ENCODE data around the gene NACC1. TPM values are rescaled to one million over a fixed set of nuclear protein-coding genes. Genes with fewer than 3 reads are reported as not detected.
A peak's percentile ranks its signal among the peaks of the same experiment; 100 is the strongest.

The NACC1 gene
- total and polyA plus RNA-seq, 2 experiments from 2014 or later, result 12.4 to 260 TPM

GRCh38 chr19:13089857-13090507 is 28.1 kb upstream of the NACC1 start (continued):
- TF ChIP-seq CTCF (conservative IDR thresholded peaks at IDR 0.05; ENCODE audit: low read depth in 2 of 2) (no peak), EZH2 (IDR thresholded peaks at IDR 0.05; ENCODE audit: low read depth, unreplicated experiment) (no peak), POLR2AphosphoS5 (IDR thresholded peaks at IDR 0.05; ENCODE audit: low read depth) (no peak), STAT1 (IDR thresholded peaks at IDR 0.05; ENCODE audit: unreplicated experiment) (no peak), CREB1 (CRISPR knock-in tag; IDR thresholded peaks at IDR 0.05; ENCODE audit: low read depth) (no peak), REST (IDR thresholded peaks at IDR 0.05; ENCODE audit: unreplicated experiment) (no peak)

GRCh38 chr19:13090511-13091231 is 27.4 kb upstream of the NACC1 start:
- H3K9me2 ChIP-seq (ENCODE audit: insufficient read depth), result no peaks in the 10 kb centered on the region
- no peak for DNase-seq (ENCODE audit: low spot score)
- no peak for TF ChIP-seq CREB1 (CRISPR knock-in tag; IDR thresholded peaks at IDR 0.05; ENCODE audit: low read depth)
- TF ChIP-seq ETS1 (IDR thresholded peaks at IDR 0.05), result no peak
- TF ChIP-seq POLR2AphosphoS5 (IDR thresholded peaks at IDR 0.05; ENCODE audit: low read depth), result no peak
- no peak for TF ChIP-seq REST (IDR thresholded peaks at IDR 0.05; ENCODE audit: unreplicated experiment)
- no peak for TF ChIP-seq STAT1 (IDR thresholded peaks at IDR 0.05; ENCODE audit: unreplicated experiment)
- no peak for TF ChIP-seq NANOG (IDR thresholded peaks at IDR 0.05; ENCODE audit: borderline replicate concordance)
- peaks cover 34% of the 10 kb centered on the region for H3K4me1 Mint-ChIP-seq
- no peaks in the 10 kb centered on the region for H3K36me3 Mint-ChIP-seq (ENCODE audit: low read depth)
- H3K4me2 ChIP-seq, result peak overlapping the region; percentile 79
- H3K27ac ChIP-seq (ENCODE audit: low read depth), result no peak overlapping the region
- no peaks in the 10 kb centered on the region for H4K20me1 ChIP-seq (replicated peaks; ENCODE audit: insufficient read depth)
- H3F3A ChIP-seq (replicated peaks; ENCODE audit: low read depth), result peaks cover 16% of the 10 kb centered on the region
- H3K9me3 Mint-ChIP-seq, result no peaks in the 10 kb centered on the region; the same call in 2 of the 3 replicates
- H3K4me3 ChIP-seq, result no peak overlapping the region
- H2AFZ ChIP-seq, result no peak overlapping the region
- no peak for ATAC-seq
- peaks cover 40% of the 10 kb centered on the region for H3K27me3 Mint-ChIP-seq (ENCODE audit: insufficient read depth, low read depth, poor library complexity)
- peaks cover 31% of the 10 kb centered on the region for H3K27me3 ChIP-seq (ENCODE audit: insufficient read depth)
- no peak overlapping the region for H3K27ac Mint-ChIP-seq
- peaks cover 31% of the 10 kb centered on the region for H3K4me1 ChIP-seq (ENCODE audit: insufficient read depth)
- H3K4me3 Mint-ChIP-seq, result no peak overlapping the region
- H3K79me2 ChIP-seq (replicated peaks; ENCODE audit: insufficient read depth), result no peaks in the 10 kb centered on the region
- no peaks in the 10 kb centered on the region for H3K36me3 ChIP-seq (ENCODE audit: insufficient read depth)

Measured in GM23338 (cell line).